Upper lobe of left lung (tissue), 4 donors: Measurements from ENCODE around the gene PBRM1.

Source experiments
- POLR2A ChIP-seq, 4 donors: fragments of 450-650 bp; IDR thresholded peaks; one replicate each; pipeline ENCODE4 v1.5.1; 2016 to 2017; ENCODE audit warnings: antibody characterized with exemption in 4 of 4, mild to moderate bottlenecking in 2 of 4
- TF ChIP-seq, protein P1 (sequence below), 6 experiments: fragments of 450-650 bp in 4 of 6; fragments of 200-600 bp in 2 of 6; sonication (generic) in 2 of 6; IDR thresholded peaks; one replicate each; pipeline ENCODE4 v1.5.1; 2016 to 2019; ENCODE audit warnings: antibody characterized with exemption in 6 of 6

DNA sequence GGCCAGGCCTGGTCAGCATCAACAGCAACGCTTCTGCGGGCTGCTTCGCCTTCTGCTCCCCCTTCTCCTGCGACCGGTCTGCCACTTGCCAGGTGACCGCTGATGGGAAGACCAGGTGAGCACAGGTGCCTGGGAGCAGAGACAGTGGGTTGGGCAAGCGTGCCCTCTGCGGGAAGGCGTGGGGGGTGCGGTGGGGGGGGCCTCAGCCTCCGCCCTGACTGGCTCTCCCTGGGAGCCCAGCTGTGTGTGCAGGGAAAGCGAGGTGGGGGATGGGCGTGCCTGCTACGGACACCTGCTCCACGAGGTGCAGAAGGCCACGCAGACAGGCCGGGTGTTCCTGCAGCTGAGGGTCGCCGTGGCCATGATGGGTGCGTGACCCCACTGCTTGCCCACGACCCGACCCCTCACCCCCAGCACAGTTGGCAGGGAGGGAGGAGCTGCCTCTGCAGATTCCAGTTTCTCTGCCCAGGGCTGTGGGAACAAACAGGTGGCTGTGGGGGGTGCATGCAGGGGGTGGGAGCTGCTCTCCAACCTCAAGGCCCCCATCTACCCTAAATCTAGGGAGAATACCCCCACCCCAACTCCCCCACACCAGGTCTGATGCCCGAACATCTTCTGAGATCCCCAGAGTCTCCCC, 181.8 kb downstream of the PBRM1 start:
- TF ChIP-seq POLR2A (IDR thresholded peaks at IDR 0.05) = no peak
- TF ChIP-seq, protein P1, sequence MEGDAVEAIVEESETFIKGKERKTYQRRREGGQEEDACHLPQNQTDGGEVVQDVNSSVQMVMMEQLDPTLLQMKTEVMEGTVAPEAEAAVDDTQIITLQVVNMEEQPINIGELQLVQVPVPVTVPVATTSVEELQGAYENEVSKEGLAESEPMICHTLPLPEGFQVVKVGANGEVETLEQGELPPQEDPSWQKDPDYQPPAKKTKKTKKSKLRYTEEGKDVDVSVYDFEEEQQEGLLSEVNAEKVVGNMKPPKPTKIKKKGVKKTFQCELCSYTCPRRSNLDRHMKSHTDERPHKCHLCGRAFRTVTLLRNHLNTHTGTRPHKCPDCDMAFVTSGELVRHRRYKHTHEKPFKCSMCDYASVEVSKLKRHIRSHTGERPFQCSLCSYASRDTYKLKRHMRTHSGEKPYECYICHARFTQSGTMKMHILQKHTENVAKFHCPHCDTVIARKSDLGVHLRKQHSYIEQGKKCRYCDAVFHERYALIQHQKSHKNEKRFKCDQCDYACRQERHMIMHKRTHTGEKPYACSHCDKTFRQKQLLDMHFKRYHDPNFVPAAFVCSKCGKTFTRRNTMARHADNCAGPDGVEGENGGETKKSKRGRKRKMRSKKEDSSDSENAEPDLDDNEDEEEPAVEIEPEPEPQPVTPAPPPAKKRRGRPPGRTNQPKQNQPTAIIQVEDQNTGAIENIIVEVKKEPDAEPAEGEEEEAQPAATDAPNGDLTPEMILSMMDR (IDR thresholded peaks at IDR 0.05) = no peak
